A549 treated with AZD9567 at 1 μM for 4 hours (cell line): ENCODE results near the gene XAF1. TPM values are rescaled to one million over a fixed set of nuclear protein-coding genes. Genes with fewer than 3 reads are reported as not detected.

Experiments
- total RNA-seq: library from RNA; stranded (reverse); fragments of 200-300 nt; extraction: Qiagen RNA extraction; gene quantifications from 5 replicates; pipeline ENCODE4 v1.2.3, GENCODE V29; 2022; ENCODE audit not compliant: insufficient read depth

XAF1 gene
- not detected in 5 replicates for total RNA-seq

GRCh38 chr17:6755731-6756184, at the start of gene XAF1:
Gene XAF1, plus strand, starts transcription at chr17:6756046. Its CDS starts 33 bp downstream, at chr17:6756079.

GRCh38 chr17:6713130-6713917, 42.5 kb upstream of the XAF1 start, which contains the start of gene SLC13A5:
Gene SLC13A5, minus strand, starts transcription at chr17:6713369. Its CDS starts 36 bp downstream, at chr17:6713333.

GRCh38 chr17:6775871-6776405, 20.1 kb downstream of the XAF1 start, which contains the start of gene FBXO39:
Gene FBXO39, plus strand, starts transcription at chr17:6776215. Its CDS starts 3,654 bp downstream, at chr17:6779869.

Other genes with a start within 250 kb of the XAF1 start
- gene PITPNM3, start 199.5 kb upstream of the XAF1 start, total RNA-seq = 1.4 to 1.8 TPM (median 1.7 TPM) in 5 replicates
- gene KIAA0753, start 115.3 kb upstream of the XAF1 start, total RNA-seq = 16.7 to 19.8 TPM (median 17.6 TPM) in 5 replicates
- gene TXNDC17, start 115.0 kb upstream of the XAF1 start, total RNA-seq = 321 to 445 TPM (median 430 TPM) in 5 replicates
- 20.7 to 35.8 TPM (median 33.6 TPM) in 5 replicates for gene MED31, start 104.4 kb upstream of the XAF1 start, total RNA-seq
- gene C17orf100, start 104.3 kb upstream of the XAF1 start, total RNA-seq = 1.2 to 2.4 TPM (median 2.3 TPM) in 5 replicates
- gene SLC13A5, start 42.7 kb upstream of the XAF1 start, total RNA-seq = 0.08 to 0.29 TPM (median 0.13 TPM) in 4 of 5 replicates, not detected in the other
- gene FBXO39, start 20.2 kb downstream of the XAF1 start, total RNA-seq = not detected in 5 replicates
- gene TEKT1, start 75.7 kb downstream of the XAF1 start, total RNA-seq = 0.06 to 0.13 TPM in 2 of 5 replicates, not detected in the others
- gene ALOX12, start 240.0 kb downstream of the XAF1 start, total RNA-seq = not detected in 5 replicates